ENCODE results near the gene IL1RN. TPM values are rescaled to one million over a fixed set of nuclear protein-coding genes. Genes with fewer than 3 reads are reported as not detected.

IL1RN gene
- total RNA-seq, 1 experiment from 2014 or later: not detected

- Mint-ChIP-seq H3K27ac (ENCODE audit: unreplicated experiment) (no peak overlapping the region), H3K27me3 (ENCODE audit: insufficient read depth, unreplicated experiment) (peaks cover 3% of the 10 kb centered on the region), H3K4me3 (ENCODE audit: unreplicated experiment) (no peak overlapping the region), H3K9me3 (ENCODE audit: unreplicated experiment) (no peaks in the 10 kb centered on the region), H3K4me1 (ENCODE audit: low read depth, unreplicated experiment) (no peaks in the 10 kb centered on the region), H3K36me3 (ENCODE audit: insufficient read depth, unreplicated experiment) (no peaks in the 10 kb centered on the region)
- no TSS peak for BruUV-seq (replicated peaks)
- TF ChIP-seq CTCF (IDR thresholded peaks at IDR 0.05; ENCODE audit: insufficient read depth in 1 of 2, low read depth in 1 of 2, low read length in 1 of 2, severe bottlenecking in 1 of 2, unreplicated experiment in 1 of 2): no peak
- CTCF ChIA-PET: no interaction called here
- Histone ChIP-seq H3K4me1 (no peaks in the 10 kb centered on the region), H3K27me3 (replicated peaks; ENCODE audit: control insufficient read depth, insufficient read depth, low read length) (no peaks in the 10 kb centered on the region), H3K36me3 (ENCODE audit: control insufficient read depth, insufficient read depth, low read length) (no peaks in the 10 kb centered on the region), H3K4me3 (ENCODE audit: low read depth, low read length) (no peak overlapping the region), H3K9me3 (no peaks in the 10 kb centered on the region)
- POLR2A ChIA-PET: no interaction called here
- DNase-seq: no peak
- intact Hi-C loops (cut with micrococcal nuclease; ENCODE audit: unreplicated experiment): no loop called here
Measured at GRCh38 chr2:113120861-113121260, 6.5 kb upstream of the IL1RN start.

GRCh38 chr2:113122364-113122763 is 5.0 kb upstream of the IL1RN start:
- intact Hi-C loops (cut with micrococcal nuclease; ENCODE audit: unreplicated experiment): no loop called here
- Mint-ChIP-seq H3K36me3 (ENCODE audit: insufficient read depth, unreplicated experiment) (no peaks in the 10 kb centered on the region), H3K27ac (ENCODE audit: unreplicated experiment) (no peak overlapping the region), H3K27me3 (ENCODE audit: insufficient read depth, unreplicated experiment) (peaks cover 3% of the 10 kb centered on the region), H3K4me3 (ENCODE audit: unreplicated experiment) (no peak overlapping the region), H3K9me3 (ENCODE audit: unreplicated experiment) (no peaks in the 10 kb centered on the region), H3K4me1 (ENCODE audit: low read depth, unreplicated experiment) (peaks cover 6% of the 10 kb centered on the region)
- Histone ChIP-seq H3K4me1 (peaks cover 6% of the 10 kb centered on the region), H3K9me3 (no peaks in the 10 kb centered on the region), H3K36me3 (ENCODE audit: control insufficient read depth, insufficient read depth, low read length) (no peaks in the 10 kb centered on the region), H3K27me3 (replicated peaks; ENCODE audit: control insufficient read depth, insufficient read depth, low read length) (no peaks in the 10 kb centered on the region), H3K4me3 (ENCODE audit: low read depth, low read length) (no peak overlapping the region)
- BruUV-seq (replicated peaks): no TSS peak
- ChIA-PET POLR2A (no interaction called here), CTCF (no interaction called here)
- no peak for TF ChIP-seq CTCF (IDR thresholded peaks at IDR 0.05; ENCODE audit: insufficient read depth in 1 of 2, low read depth in 1 of 2, low read length in 1 of 2, severe bottlenecking in 1 of 2, unreplicated experiment in 1 of 2)
- no peak for DNase-seq

- Histone ChIP-seq H3K36me3 (ENCODE audit: control insufficient read depth, insufficient read depth, low read length) (no peaks in the 10 kb centered on the region), H3K4me3 (ENCODE audit: low read depth, low read length) (no peak overlapping the region), H3K27me3 (replicated peaks; ENCODE audit: control insufficient read depth, insufficient read depth, low read length) (no peaks in the 10 kb centered on the region), H3K9me3 (no peaks in the 10 kb centered on the region), H3K4me1 (peaks cover 6% of the 10 kb centered on the region)
- no peak overlapping the region for H3K4me3 Mint-ChIP-seq (ENCODE audit: unreplicated experiment)
- no peak for DNase-seq
- H3K27ac Mint-ChIP-seq (ENCODE audit: unreplicated experiment): no peak overlapping the region
- peaks cover 7% of the 10 kb centered on the region for H3K4me1 Mint-ChIP-seq (ENCODE audit: low read depth, unreplicated experiment)
- no peak for TF ChIP-seq CTCF (IDR thresholded peaks at IDR 0.05; ENCODE audit: insufficient read depth in 1 of 2, low read depth in 1 of 2, low read length in 1 of 2, severe bottlenecking in 1 of 2, unreplicated experiment in 1 of 2)
- intact Hi-C loops (cut with micrococcal nuclease; ENCODE audit: unreplicated experiment): no loop called here
- CTCF ChIA-PET: no interaction called here
- H3K9me3 Mint-ChIP-seq (ENCODE audit: unreplicated experiment): no peaks in the 10 kb centered on the region
- POLR2A ChIA-PET: no interaction called here
- no peaks in the 10 kb centered on the region for H3K36me3 Mint-ChIP-seq (ENCODE audit: insufficient read depth, unreplicated experiment)
- no TSS peak for BruUV-seq (replicated peaks)
- H3K27me3 Mint-ChIP-seq (ENCODE audit: insufficient read depth, unreplicated experiment): peaks cover 3% of the 10 kb centered on the region
Measured at GRCh38 chr2:113123726-113124125, 3.7 kb upstream of the IL1RN start.

All from Caco-2 (cell line).